Karpas-422 (cell line): ENCODE data around the gene XYLT1. TPM values are rescaled to one million over a fixed set of nuclear protein-coding genes. Genes with fewer than 3 reads are reported as not detected.

Experiments
- DNase-seq: peaks from one replicate; pipeline ENCODE4 v3.0.0-alpha.2; 2015
- H2AFZ ChIP-seq: fragments of 200-600 bp; sonication (generic); 2 replicates; pipeline ENCODE4 v1.6.1; 2014; ENCODE audit warnings: antibody characterized with exemption, low read length, mixed read lengths
- H3K27ac ChIP-seq: fragments of 200-600 bp; sonication (generic); 2 replicates; pipeline ENCODE4 v1.5.1; 2014; ENCODE audit warnings: mild to moderate bottlenecking, low read length, moderate library complexity
- H3K27me3 ChIP-seq: fragments of 200-600 bp; sonication (generic); 2 replicates; pipeline ENCODE4 v1.6.1; 2014; ENCODE audit warnings: low read length, mixed read lengths
- H3K36me3 ChIP-seq: fragments of 200-600 bp; sonication (generic); 2 replicates; pipeline ENCODE4 v1.6.1; 2014; ENCODE audit warnings: low read length, mixed read lengths; ENCODE audit not compliant: insufficient read depth
- H3K4me1 ChIP-seq: fragments of 200-600 bp; sonication (generic); 2 replicates; pipeline ENCODE4 v1.6.1; 2014; ENCODE audit warnings: mild to moderate bottlenecking, low read length, mixed read lengths
- H3K4me2 ChIP-seq: fragments of 200-600 bp; sonication (generic); 2 replicates; pipeline ENCODE4 v1.6.1; 2014; ENCODE audit warnings: low read length, low read depth, mild to moderate bottlenecking; ENCODE audit not compliant: poor library complexity, severe bottlenecking
- H3K4me3 ChIP-seq: fragments of 200-600 bp; sonication (generic); 2 replicates; pipeline ENCODE4 v1.5.1; 2014; ENCODE audit warnings: mild to moderate bottlenecking, antibody characterized with exemption, low read length, mixed read lengths
- H3K79me2 ChIP-seq: fragments of 200-600 bp; sonication (generic); 2 replicates; pipeline ENCODE4 v1.6.1; 2014; ENCODE audit warnings: mild to moderate bottlenecking, low read length, mixed read lengths
- H3K9ac ChIP-seq: fragments of 200-600 bp; sonication (generic); 2 replicates; pipeline ENCODE4 v1.6.0; 2014; ENCODE audit warnings: low read length
- H3K9me2 ChIP-seq: fragments of 200-600 bp; sonication (generic), shearing (Covaris generic); replicated peaks from 2 replicates; pipeline ENCODE4 v1.6.0; 2014; ENCODE audit warnings: mild to moderate bottlenecking, low read length, moderate library complexity; ENCODE audit not compliant: insufficient read depth
- H3K9me3 ChIP-seq: fragments of 300-700, 200-600 bp; sonication (generic); 2 replicates; pipeline ENCODE4 v1.6.1; 2014; ENCODE audit warnings: low read length, mixed read lengths
- H4K20me1 ChIP-seq: fragments of 200-600 bp; sonication (generic); 2 replicates; pipeline ENCODE4 v1.6.1; 2014; ENCODE audit warnings: mild to moderate bottlenecking, antibody characterized with exemption, low read length, low read depth; ENCODE audit not compliant: insufficient read depth
- total RNA-seq: library from RNA; depleted of rRNA; stranded (reverse); fragments of >200 nt; shearing (Covaris generic); gene quantifications from 2 replicates; pipeline ENCODE4 v1.2.3, GENCODE V29; 2014; ENCODE audit warnings: low replicate concordance

The XYLT1 gene
- total RNA-seq, 1 experiment from 2014 or later = 11.8 TPM

GRCh38 chr16:17437981-17438380, 32.8 kb downstream of the XYLT1 start:
- H3K4me1 ChIP-seq = peaks cover 48% of the 10 kb centered on the region

DNA sequence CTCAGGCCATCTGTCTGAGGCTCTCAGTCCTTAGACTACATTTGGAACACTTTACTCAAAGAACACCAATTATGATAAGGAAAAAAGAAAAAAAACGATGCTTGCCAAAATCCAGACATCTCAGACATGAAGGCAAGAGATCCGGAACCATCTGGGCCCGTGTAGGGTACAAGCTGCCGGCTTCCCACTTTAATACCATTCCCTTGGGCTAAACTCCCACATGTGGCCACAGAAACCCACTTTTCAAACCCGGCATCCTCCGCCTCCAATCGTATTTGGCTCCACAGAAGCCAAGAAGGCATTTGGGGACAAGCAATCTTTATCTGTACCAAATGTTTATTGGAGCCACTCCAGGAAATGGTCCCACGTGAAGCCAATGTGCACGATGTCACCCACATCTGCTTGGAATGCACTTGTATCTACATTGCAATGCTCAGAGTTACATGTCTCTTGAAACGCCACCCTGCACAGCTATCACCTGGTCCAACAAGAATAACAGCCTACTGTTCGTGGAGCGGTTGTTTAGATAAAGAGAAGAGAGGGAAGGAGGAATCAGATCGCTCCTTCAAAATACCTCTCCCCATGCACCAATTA, 33.5 kb downstream of the XYLT1 start:
- no peak for DNase-seq
- Histone ChIP-seq H3K27me3 (no peaks in the 10 kb centered on the region), H3K27ac (no peak overlapping the region), H4K20me1 (peaks cover 14% of the 10 kb centered on the region; the same call in 1 of the 2 replicates), H3K36me3 (no peaks in the 10 kb centered on the region), H3K9me3 (no peaks in the 10 kb centered on the region), H3K9ac (no peak overlapping the region), H3K4me1 (peaks cover 56% of the 10 kb centered on the region), H3K4me2 (no peak overlapping the region), H3K9me2 (no peaks in the 10 kb centered on the region), H3K79me2 (no peaks in the 10 kb centered on the region), H3K4me3 (no peak overlapping the region), H2AFZ (no peak overlapping the region)

More at GRCh38 chr16:17437981-17438380, 32.8 kb downstream of the XYLT1 start:
- H3K9ac ChIP-seq = no peak overlapping the region
- H3K36me3 ChIP-seq = no peaks in the 10 kb centered on the region
- no peaks in the 10 kb centered on the region for H3K27me3 ChIP-seq
- H3K4me2 ChIP-seq = no peak overlapping the region
- DNase-seq = no peak
- H4K20me1 ChIP-seq = peaks cover 11% of the 10 kb centered on the region; the same call in 1 of the 2 replicates
- H3K9me2 ChIP-seq = no peaks in the 10 kb centered on the region
- H3K4me3 ChIP-seq = no peak overlapping the region
- H2AFZ ChIP-seq = no peak overlapping the region
- H3K79me2 ChIP-seq = no peaks in the 10 kb centered on the region
- no peaks in the 10 kb centered on the region for H3K9me3 ChIP-seq
- H3K27ac ChIP-seq = no peak overlapping the region

DNA sequence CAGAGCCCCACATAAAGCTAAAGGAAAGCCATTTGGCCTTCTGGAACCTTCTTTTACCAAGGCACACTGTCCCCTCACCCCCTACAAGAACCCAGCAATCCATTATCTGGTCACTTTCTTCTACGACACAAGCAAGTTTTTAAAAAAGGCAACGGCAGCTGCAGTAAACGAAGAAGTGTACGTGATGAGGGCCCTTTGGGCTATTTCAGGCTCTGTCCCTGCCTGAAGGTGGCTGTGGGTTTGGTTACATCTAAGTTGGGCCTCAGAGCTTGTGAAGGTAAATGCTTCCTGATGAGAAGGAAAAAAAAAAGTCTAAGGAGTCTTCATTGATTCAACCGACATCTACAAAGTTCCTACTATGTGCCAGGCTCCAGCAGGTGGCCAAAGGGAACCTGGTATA, 35.4 kb downstream of the XYLT1 start:
- H3K79me2 ChIP-seq = peaks cover 3% of the 10 kb centered on the region; the same call in 1 of the 2 replicates
- H3K9ac ChIP-seq = no peak overlapping the region

DNA sequence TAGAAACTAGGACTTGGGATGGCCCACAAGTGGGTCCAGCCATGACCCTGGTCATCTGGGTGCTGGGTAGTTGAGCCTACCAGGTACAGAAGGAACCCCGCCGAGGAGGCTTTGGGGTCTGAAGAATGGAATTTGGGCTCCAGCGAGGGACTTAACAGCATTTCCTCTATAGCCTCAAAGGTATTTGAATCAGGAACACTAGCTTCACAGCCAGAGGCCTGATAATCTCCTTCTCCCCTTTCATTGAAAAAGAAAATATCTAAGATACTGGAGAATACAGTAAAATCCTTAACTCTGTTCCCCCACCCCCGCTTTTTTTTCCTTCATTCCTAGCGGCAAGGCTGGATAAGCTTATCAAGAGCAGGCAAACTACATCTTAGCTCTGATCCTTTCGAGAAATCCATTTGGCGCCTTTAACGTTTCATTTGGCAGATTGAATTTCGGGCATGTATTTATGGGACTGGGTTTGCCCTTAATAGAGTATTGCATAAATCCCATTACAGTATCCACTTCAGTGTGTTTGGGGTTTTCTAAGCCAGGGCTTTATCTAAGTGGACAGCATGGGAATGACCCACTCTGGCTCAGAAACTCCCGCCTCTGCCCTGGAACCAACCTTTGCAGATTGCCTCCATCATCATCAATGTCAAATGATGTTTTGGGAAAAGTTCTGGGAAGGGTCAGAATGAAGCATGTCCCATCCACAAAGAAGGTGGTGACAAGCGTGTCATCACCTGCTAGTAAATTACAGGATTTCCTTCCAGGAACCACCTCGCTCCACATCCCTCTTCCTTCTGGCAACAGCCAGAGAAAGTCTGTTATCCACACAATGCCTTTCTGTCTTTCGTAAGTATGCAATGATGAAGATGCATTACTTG, 36.9 kb downstream of the XYLT1 start:
- Histone ChIP-seq H3K27me3 (no peaks in the 10 kb centered on the region), H3K4me1 (peaks cover 42% of the 10 kb centered on the region), H3K27ac (0 out of 2 replicates have a peak overlapping the region, but pooled peaks have one; percentile 26), H3K4me2 (no peak overlapping the region), H3K4me3 (no peak overlapping the region), H4K20me1 (peaks cover 14% of the 10 kb centered on the region; the same call in 1 of the 2 replicates), H3K79me2 (peaks cover 3% of the 10 kb centered on the region; the same call in 1 of the 2 replicates), H3K36me3 (no peaks in the 10 kb centered on the region), H3K9me3 (no peaks in the 10 kb centered on the region), H2AFZ (no peak overlapping the region), H3K9me2 (no peaks in the 10 kb centered on the region), H3K9ac (no peak overlapping the region)
- DNase-seq = no peak

More for the DNA sequence above, 35.4 kb downstream of the XYLT1 start:
- H3K36me3 ChIP-seq = no peaks in the 10 kb centered on the region
- no peaks in the 10 kb centered on the region for H3K9me3 ChIP-seq
- peaks cover 14% of the 10 kb centered on the region; the same call in 1 of the 2 replicates for H4K20me1 ChIP-seq
- H3K27me3 ChIP-seq = no peaks in the 10 kb centered on the region
- H2AFZ ChIP-seq = no peak overlapping the region
- peak overlapping the region; percentile 28 for H3K4me2 ChIP-seq
- H3K27ac ChIP-seq = peak overlapping the region; percentile 64
- H3K9me2 ChIP-seq = no peaks in the 10 kb centered on the region
- peaks cover 54% of the 10 kb centered on the region for H3K4me1 ChIP-seq
- no peak overlapping the region for H3K4me3 ChIP-seq
- no peak for DNase-seq

GRCh38 chr16:17432901-17433576, 37.7 kb downstream of the XYLT1 start:
- no peaks in the 10 kb centered on the region for H3K27me3 ChIP-seq
- H2AFZ ChIP-seq = no peak overlapping the region
- H3K36me3 ChIP-seq = no peaks in the 10 kb centered on the region
- no peaks in the 10 kb centered on the region for H3K9me2 ChIP-seq
- DNase-seq = no peak
- H3K4me1 ChIP-seq = peaks cover 42% of the 10 kb centered on the region
- peaks cover 14% of the 10 kb centered on the region; the same call in 1 of the 2 replicates for H4K20me1 ChIP-seq
- 0 out of 2 replicates have a peak overlapping the region, but pooled peaks have one; percentile 11 for H3K9ac ChIP-seq
- H3K27ac ChIP-seq = no peak overlapping the region
- peak overlapping the region; percentile 17; the same call in 1 of the 2 replicates for H3K4me3 ChIP-seq
- peak overlapping the region; percentile 48 for H3K4me2 ChIP-seq
- H3K79me2 ChIP-seq = peaks cover 3% of the 10 kb centered on the region; the same call in 1 of the 2 replicates
- no peaks in the 10 kb centered on the region for H3K9me3 ChIP-seq

- peak; percentile 62 for DNase-seq
- Histone ChIP-seq H4K20me1 (peaks cover 14% of the 10 kb centered on the region; the same call in 1 of the 2 replicates), H3K4me2 (peak overlapping the region; percentile 48), H3K9me2 (no peaks in the 10 kb centered on the region), H3K27ac (no peak overlapping the region), H3K4me3 (no peak overlapping the region; the same call in 1 of the 2 replicates), H3K9ac (no peak overlapping the region), H3K4me1 (peaks cover 42% of the 10 kb centered on the region), H3K36me3 (no peaks in the 10 kb centered on the region), H3K79me2 (peaks cover 3% of the 10 kb centered on the region; the same call in 1 of the 2 replicates), H3K9me3 (no peaks in the 10 kb centered on the region), H3K27me3 (no peaks in the 10 kb centered on the region), H2AFZ (no peak overlapping the region)
These were observed 38.7 kb downstream of the XYLT1 start for GRCh38 chr16:17431968-17432625.

GRCh38 chr16:17431012-17431411, 39.7 kb downstream of the XYLT1 start:
- Histone ChIP-seq H3K4me1 (peaks cover 42% of the 10 kb centered on the region), H3K9me3 (no peaks in the 10 kb centered on the region), H3K79me2 (peaks cover 3% of the 10 kb centered on the region; the same call in 1 of the 2 replicates), H3K4me2 (no peak overlapping the region), H3K36me3 (no peaks in the 10 kb centered on the region), H3K4me3 (no peak overlapping the region), H4K20me1 (peaks cover 14% of the 10 kb centered on the region; the same call in 1 of the 2 replicates), H2AFZ (no peak overlapping the region), H3K9ac (no peak overlapping the region), H3K27ac (no peak overlapping the region), H3K9me2 (no peaks in the 10 kb centered on the region), H3K27me3 (no peaks in the 10 kb centered on the region)
- no peak for DNase-seq
